ENCODE results near the gene CCDC92.

Gene CCDC92

DNA sequence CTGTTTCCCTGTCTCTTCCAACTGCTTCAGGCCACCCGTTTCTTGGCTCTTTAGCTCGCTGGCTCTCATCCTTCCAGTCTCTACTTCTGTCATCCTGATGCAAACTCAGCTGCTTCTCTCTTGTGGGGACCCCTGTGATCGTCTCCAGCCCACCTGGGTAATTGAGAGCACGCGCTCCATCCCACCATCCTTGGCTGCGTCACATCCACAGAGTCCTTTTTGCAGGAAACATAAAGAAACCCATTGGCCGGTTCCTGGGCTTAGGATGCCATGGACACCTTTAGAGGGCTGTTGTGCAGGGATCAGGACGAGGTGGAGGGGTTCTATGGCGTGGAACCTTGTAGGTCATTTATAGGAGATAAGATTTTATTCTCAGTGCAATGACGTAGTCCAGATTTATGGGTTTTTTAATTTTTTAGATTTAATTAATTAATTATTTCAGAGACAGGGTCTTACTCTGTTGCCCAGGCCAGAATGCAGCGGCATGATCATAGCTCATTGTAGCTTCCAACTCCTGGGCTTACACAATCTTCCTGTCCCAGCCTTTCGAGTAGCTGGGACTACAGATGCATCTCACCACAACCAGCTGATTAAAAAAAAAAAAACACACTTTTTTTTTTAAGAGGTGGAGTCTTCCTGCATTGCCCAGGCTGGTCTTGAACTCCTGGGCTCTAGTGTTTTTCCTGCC lies 82.6 kb downstream of the CCDC92 start:
- DNase-seq (ENCODE audit: low read depth) = no peak

DNA sequence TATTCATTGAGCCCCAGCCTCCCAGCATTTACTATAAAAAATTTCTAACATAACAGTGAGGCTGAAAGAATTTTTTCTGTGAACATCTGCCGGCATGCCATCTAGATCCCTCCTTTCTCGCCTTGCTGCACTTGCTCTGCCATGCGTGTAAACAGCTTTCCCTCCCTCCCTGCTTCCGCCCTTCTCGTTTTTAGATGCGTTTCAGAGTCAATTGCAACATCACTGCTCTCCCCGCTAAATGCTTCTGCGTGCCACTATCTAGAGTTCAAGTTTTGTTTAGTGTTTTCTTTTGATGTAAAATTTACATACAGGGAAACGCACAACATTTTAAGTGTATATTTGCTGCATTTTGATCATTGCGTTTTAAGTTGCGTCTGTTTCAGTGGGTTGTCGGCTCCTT lies 83.6 kb downstream of the CCDC92 start:
- DNase-seq (ENCODE audit: low read depth) = no peak

DNA sequence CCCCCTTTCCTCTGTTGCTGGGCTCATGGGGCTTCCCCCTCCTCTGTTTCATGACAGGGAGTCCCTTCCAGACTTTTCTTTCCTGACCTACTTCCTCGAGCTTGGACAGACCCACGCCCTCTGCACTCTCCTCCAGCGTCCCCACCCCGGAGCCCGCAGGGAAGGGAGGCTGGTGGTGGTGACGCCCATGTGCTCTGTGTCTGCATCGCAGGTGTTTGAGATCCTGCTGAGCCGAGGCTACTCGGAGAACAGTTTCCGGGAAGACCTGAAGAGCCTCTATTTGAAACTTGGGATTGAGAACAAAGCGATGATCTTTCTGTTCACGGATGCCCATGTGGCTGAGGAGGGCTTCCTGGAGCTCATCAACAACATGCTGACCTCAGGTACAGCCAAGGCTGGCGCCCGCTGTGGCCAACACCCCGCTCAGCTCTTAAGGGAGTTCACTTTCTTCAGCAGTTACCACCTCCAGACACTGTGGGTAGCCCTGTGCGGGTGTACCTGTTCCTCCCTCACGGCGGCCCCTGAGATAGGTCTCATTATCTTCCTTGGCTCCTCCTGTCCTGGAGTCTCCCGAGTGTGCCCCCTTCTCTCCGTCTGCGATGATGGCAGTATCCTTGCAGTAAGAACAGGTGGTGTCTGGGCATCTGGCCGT lies 85.6 kb downstream of the CCDC92 start:
- DNase-seq (ENCODE audit: low read depth) = no peak

GRCh38 chr12:123886258-123886657 lies 86.4 kb downstream of the CCDC92 start:
- DNase-seq (ENCODE audit: low read depth) = no peak
